ENCODE data around the gene OSER1. TPM values are rescaled to one million over a fixed set of nuclear protein-coding genes. Genes with fewer than 3 reads are reported as not detected.

OSER1 gene
- total and polyA plus RNA-seq, 2 donors (not counting 1 experiment from before 2014, with no cell fraction given): 50.9 to 73.2 TPM

- H4K20me1 ChIP-seq (ENCODE audit: control insufficient read depth, extremely low read depth, insufficient read depth, low read length): no peaks in the 10 kb centered on the region
- H3K27me3 ChIP-seq (ENCODE audit: control insufficient read depth, insufficient read depth, low read length): no peaks in the 10 kb centered on the region
- TF ChIP-seq EZH2 (IDR thresholded peaks at IDR 0.05; ENCODE audit: low read length, missing control alignments) (no peak), CTCF (conservative IDR thresholded peaks at IDR 0.05 in 1 of 2, IDR thresholded peaks at IDR 0.05 in 1 of 2; ENCODE audit: low read depth in 1 of 2, low read length in 2 of 2) (no peak)
- peak overlapping the region; percentile 95 for H3K27ac ChIP-seq (ENCODE audit: insufficient read depth, low read length)
- H3K4me2 ChIP-seq (ENCODE audit: extremely low read depth, insufficient read depth, low read length): peak overlapping the region; percentile 92
- no peaks in the 10 kb centered on the region for H3K9me3 ChIP-seq (ENCODE audit: control insufficient read depth, insufficient read depth, low read depth, low read length)
- H3K36me3 ChIP-seq (ENCODE audit: control insufficient read depth, insufficient read depth, low read length): no peaks in the 10 kb centered on the region
- H3K4me3 ChIP-seq (replicated peaks in 1 of 4; ENCODE audit: control extremely low read depth in 1 of 4, insufficient read depth in 1 of 4, low read depth in 3 of 4, low read length in 4 of 4): peak overlapping the region; percentile 86 to 96 (median 94)
- peak in 1 of 2 donors; percentile 40 for DNase-seq (ENCODE audit: low read depth in 2 of 2)
- peak overlapping the region; percentile 94 for H3K9ac ChIP-seq (ENCODE audit: insufficient read depth, low read length)
- peaks cover 2% of the 10 kb centered on the region for H3K4me1 ChIP-seq (ENCODE audit: control insufficient read depth, extremely low read depth, insufficient read depth, low read length)
- H3K79me2 ChIP-seq (ENCODE audit: control insufficient read depth, insufficient read depth, low read length): peaks cover 53% of the 10 kb centered on the region
- no peak overlapping the region for H2AFZ ChIP-seq (ENCODE audit: low read length)
These were observed 725 bp downstream of the OSER1 start for GRCh38 chr20:44209686-44210405.

DNA sequence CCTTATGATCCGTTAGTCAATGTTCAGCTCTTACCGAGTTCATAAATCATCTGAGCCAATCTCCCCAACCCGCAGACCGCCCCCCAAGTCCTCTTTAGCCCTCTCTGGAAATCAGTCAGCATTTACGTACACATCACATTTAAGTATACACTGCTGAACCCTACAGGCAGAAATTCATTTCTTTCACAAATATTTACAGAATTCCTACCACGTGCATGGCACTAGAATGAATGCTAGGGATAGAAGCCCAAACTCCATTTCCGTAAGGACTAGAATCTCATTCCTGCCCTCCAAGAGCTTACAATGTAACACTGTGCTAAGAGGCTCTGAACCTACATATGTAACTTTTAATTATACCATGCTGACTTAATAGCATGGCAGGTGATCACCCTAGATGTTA is 1.8 kb downstream of the OSER1 start:
- no peaks in the 10 kb centered on the region for H3K27me3 ChIP-seq (ENCODE audit: control insufficient read depth, insufficient read depth, low read length)
- no peaks in the 10 kb centered on the region for H4K20me1 ChIP-seq (ENCODE audit: control insufficient read depth, extremely low read depth, insufficient read depth, low read length)
- no peak overlapping the region for H2AFZ ChIP-seq (ENCODE audit: low read length)
- H3K79me2 ChIP-seq (ENCODE audit: control insufficient read depth, insufficient read depth, low read length): peaks cover 55% of the 10 kb centered on the region
- peak overlapping the region; percentile 95 for H3K27ac ChIP-seq (ENCODE audit: insufficient read depth, low read length)
- H3K9me3 ChIP-seq (ENCODE audit: control insufficient read depth, insufficient read depth, low read depth, low read length): no peaks in the 10 kb centered on the region
- DNase-seq (ENCODE audit: low read depth in 2 of 2): peak; percentile 46 to 52
- H3K9ac ChIP-seq (ENCODE audit: insufficient read depth, low read length): no peak overlapping the region
- peak overlapping the region; percentile 92 for H3K4me2 ChIP-seq (ENCODE audit: extremely low read depth, insufficient read depth, low read length)
- peak overlapping the region; percentile 86 to 96 (median 94) for H3K4me3 ChIP-seq (replicated peaks in 1 of 4; ENCODE audit: control extremely low read depth in 1 of 4, insufficient read depth in 1 of 4, low read depth in 3 of 4, low read length in 4 of 4)
- peaks cover 8% of the 10 kb centered on the region for H3K4me1 ChIP-seq (ENCODE audit: control insufficient read depth, extremely low read depth, insufficient read depth, low read length)
- no peaks in the 10 kb centered on the region for H3K36me3 ChIP-seq (ENCODE audit: control insufficient read depth, insufficient read depth, low read length)
- TF ChIP-seq CTCF (conservative IDR thresholded peaks at IDR 0.05 in 1 of 2, IDR thresholded peaks at IDR 0.05 in 1 of 2; ENCODE audit: low read depth in 1 of 2, low read length in 2 of 2): peak in 1 of 2 donors; percentile 10
- TF ChIP-seq EZH2 (IDR thresholded peaks at IDR 0.05; ENCODE audit: low read length, missing control alignments): no peak

GRCh38 chr20:44208165-44208564 is 2.4 kb downstream of the OSER1 start:
- H3K27ac ChIP-seq (ENCODE audit: insufficient read depth, low read length): no peak overlapping the region

More at GRCh38 chr20:44208165-44208564, 2.4 kb downstream of the OSER1 start:
- TF ChIP-seq CTCF (conservative IDR thresholded peaks at IDR 0.05 in 1 of 2, IDR thresholded peaks at IDR 0.05 in 1 of 2; ENCODE audit: low read depth in 1 of 2, low read length in 2 of 2) (no peak), EZH2 (IDR thresholded peaks at IDR 0.05; ENCODE audit: low read length, missing control alignments) (no peak)
- no peaks in the 10 kb centered on the region for H3K9me3 ChIP-seq (ENCODE audit: control insufficient read depth, insufficient read depth, low read depth, low read length)
- peak overlapping the region; percentile 86 to 96 (median 94) for H3K4me3 ChIP-seq (replicated peaks in 1 of 4; ENCODE audit: control extremely low read depth in 1 of 4, insufficient read depth in 1 of 4, low read depth in 3 of 4, low read length in 4 of 4)
- no peaks in the 10 kb centered on the region for H3K27me3 ChIP-seq (ENCODE audit: control insufficient read depth, insufficient read depth, low read length)
- no peaks in the 10 kb centered on the region for H4K20me1 ChIP-seq (ENCODE audit: control insufficient read depth, extremely low read depth, insufficient read depth, low read length)
- no peak overlapping the region for H2AFZ ChIP-seq (ENCODE audit: low read length)
- no peaks in the 10 kb centered on the region for H3K36me3 ChIP-seq (ENCODE audit: control insufficient read depth, insufficient read depth, low read length)
- no peak for DNase-seq (ENCODE audit: low read depth in 2 of 2)
- peak overlapping the region; percentile 92 for H3K4me2 ChIP-seq (ENCODE audit: extremely low read depth, insufficient read depth, low read length)
- H3K79me2 ChIP-seq (ENCODE audit: control insufficient read depth, insufficient read depth, low read length): peaks cover 57% of the 10 kb centered on the region
- H3K4me1 ChIP-seq (ENCODE audit: control insufficient read depth, extremely low read depth, insufficient read depth, low read length): peaks cover 12% of the 10 kb centered on the region
- H3K9ac ChIP-seq (ENCODE audit: insufficient read depth, low read length): no peak overlapping the region
